Activated T-cell treated with anti-CD3 and anti-CD28 coated beads, Interleukin-2, amount 50 U/mL, for 48 hours (primary cell): ENCODE data around the gene EFCAB12.
"Not testable (repeated sequence)": the region's sequence is repeated elsewhere in the genome, so short reads cannot be mapped to it uniquely, and the experiment has no call there.

Source experiments
- DNase-seq, 2 experiments: peaks; one replicate each; pipeline ENCODE4 v3.0.0-alpha.2; 2020

EFCAB12 gene

GRCh38 chr3:129363356-129363755, 65.1 kb downstream of the EFCAB12 start:
- not testable (repeated sequence) for DNase-seq

DNA sequence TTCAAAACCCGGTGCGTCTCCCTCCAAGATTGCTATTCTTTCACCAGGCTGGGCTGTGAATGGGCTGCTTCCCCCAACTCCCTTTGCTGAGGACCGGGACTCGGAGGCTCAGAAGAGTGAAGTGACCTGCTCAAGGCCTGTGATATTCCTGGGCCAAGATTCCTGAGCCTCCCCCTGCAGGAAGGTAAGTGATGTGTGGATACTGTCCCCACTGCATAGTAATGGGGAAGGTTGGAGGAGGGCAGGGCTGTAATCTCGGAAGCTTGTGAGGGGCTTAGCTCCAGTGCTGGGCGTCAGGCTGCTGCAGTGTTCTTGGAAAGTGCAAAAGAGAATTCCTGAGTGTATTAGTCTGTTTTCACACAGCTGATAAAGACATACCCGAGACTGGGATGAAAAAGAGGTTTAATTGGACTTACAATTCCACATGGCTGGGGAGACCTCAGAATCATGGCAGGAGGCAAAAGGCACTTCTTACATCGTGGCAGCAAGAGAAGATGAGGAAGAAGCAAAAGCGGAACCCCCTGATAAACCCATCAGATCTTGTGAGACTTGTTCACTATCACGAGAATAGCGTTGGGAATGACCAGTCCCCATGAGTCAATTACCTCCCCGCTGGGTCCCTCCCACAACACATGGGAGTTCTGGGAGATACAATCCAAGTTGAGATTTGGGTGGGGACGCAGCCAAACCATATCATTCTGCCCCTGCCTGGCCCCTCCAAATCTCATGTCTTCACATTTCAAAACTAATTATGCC, 67.6 kb downstream of the EFCAB12 start:
- no peak for DNase-seq

DNA sequence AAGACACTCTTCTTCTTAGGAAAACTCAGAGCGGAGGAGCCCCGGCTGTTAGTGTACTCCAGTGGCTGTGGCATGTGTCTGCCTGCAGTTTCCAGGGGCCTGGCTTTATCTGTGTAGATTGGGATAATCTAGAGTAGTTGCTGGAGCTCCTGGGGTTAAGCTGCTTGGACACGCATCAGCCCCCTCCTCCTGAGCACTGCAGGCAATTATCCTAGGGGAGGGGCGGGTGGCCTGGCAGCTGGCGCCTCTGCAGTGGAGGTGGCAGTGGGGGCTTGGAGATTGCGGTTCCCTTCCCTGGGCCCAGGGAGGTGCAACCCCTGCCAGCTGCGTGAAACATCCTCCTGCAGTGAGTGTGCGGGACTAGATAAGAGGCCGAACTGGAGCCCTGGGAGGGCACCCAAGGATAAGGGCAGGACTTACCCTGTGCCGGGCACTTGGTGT, 68.2 kb downstream of the EFCAB12 start:
- no peak for DNase-seq

DNA sequence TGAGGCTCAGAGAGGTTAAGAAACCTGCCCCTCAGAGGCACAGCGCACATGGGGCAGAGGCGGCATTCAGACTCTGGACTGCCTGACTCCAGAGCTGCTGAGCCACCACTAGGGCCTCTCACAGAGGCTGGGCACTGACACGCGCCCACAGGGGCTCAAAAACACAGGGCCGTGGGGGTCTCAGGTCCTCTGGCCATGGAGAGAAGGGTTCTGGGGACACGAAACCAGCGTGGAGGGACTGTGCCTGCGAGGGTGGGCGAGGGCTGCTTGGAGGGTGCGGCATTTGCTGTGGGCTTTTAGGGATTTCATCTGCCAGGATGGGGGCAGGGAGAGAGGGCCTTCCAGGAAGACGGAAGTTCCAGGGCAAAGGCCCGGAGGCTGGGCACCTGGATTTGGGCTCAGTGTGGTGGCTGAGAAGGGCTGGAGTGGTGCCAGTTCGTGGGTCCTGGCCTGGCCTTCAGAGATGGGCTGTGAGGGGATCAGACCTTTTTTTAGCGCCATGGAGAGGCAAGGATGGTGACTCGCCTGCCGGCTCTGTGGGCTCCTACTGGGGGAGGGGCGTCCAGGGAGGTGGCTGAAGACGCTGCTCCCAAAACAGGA, 69.6 kb downstream of the EFCAB12 start:
- no peak for DNase-seq

- no peak for DNase-seq
Observed at GRCh38 chr3:129358177-129358771, 70.2 kb downstream of the EFCAB12 start.

- DNase-seq: no peak
Observed at GRCh38 chr3:129357616-129358015, 70.8 kb downstream of the EFCAB12 start.

GRCh38 chr3:129356756-129357425, 71.5 kb downstream of the EFCAB12 start:
- DNase-seq: no peak

DNA sequence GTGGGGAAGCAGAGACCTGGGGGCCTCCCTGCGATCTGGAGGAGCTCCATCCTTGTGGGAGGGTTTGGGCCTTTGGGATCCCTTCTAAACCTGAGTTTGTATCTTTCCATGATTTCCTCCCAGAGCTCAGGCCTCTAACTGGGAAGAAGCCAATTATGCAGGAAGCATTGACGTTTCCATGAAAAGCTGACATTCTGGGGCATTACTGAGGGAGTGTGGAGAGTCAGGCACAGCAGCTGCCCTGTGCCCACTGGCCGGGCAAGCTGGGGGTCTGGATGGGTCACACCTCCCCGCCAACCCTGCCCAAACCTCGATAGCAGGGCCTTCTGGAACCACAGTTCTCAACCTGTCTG, 74.9 kb downstream of the EFCAB12 start:
- no peak for DNase-seq

DNA sequence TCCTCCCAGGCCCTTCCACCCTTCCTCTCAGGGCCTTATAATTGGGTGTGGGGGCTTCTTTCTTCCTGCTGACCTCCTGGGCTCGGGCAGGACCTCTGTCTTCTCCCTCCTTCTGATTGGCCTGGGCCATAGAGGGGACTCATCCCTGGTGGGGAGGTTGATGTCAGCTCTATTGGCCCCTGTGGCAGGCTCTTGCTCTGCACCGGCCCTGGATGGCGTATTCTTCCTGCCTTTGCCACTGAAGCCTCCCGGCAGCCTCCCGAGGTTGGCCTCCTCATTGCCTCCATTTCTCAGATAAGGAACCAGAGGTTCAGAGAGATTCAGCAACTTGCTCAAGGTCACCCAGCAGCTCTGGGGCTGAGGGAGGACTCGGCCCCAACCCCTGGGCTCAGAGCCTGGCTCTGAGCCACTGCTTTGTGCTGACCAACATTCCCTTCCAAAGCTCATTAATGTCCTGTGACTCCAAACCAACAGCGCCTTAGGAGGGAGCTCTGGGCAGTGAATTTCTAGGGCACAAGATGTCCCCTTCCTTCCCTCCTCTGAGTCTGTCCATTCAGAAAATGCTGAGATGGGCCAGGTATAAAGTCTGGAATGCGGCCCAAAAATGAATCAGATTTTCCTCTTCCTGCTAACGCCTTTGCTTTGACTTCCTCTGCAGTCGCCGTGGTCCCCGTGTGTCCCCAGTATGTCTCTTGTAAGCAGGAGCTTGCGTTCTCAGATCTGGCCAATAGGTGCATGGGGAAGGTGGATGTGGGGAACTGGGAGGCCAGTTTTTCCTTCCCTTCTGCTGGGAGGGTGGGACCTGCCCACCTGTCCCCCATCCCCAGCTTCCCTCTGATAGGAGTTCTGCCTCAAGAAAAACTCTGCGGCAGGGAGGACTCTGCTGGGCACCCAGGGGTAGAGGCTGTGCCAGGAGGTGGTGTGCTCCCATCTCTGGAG, 75.5 kb downstream of the EFCAB12 start:
- no peak for DNase-seq

DNA sequence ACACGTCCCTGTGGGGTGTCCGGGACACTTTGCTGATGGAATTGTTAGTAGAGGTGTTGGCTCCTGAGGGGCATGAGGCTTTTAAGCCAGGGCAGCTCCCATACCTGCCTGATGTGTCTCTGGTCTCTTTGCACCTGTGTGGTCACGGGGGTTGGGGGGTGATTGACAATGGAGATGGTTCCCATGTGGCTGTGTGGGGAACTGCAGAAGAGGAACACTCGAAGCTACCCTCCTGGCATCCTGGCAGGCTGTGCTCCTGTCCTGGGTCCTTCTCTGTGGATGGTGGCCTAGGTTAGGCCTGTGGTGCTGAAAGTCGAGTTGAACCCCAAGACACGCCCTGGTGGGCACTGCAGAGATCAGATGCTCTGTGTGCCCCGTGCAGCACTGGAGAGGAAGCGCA, 76.4 kb downstream of the EFCAB12 start:
- DNase-seq: no peak
